CD4-positive, alpha-beta T cell treated with Interferon gamma for 1 hour (primary cell): ENCODE data around the gene RDH16.
"Not testable (repeated sequence)": the region's sequence is repeated elsewhere in the genome, so short reads cannot be mapped to it uniquely, and the experiment has no call there.

ENCODE experiments used
- DNase-seq: peaks from one replicate; pipeline ENCODE4 v3.0.0-alpha.2; 2020

Gene RDH16

GRCh38 chr12:56988207-56988739 lies 30.9 kb upstream of the RDH16 start:
- DNase-seq: no peak

GRCh38 chr12:56987551-56988053 lies 30.2 kb upstream of the RDH16 start:
- DNase-seq: peak; percentile 62

- no peak for DNase-seq
Measured at GRCh38 chr12:56987011-56987410, 29.6 kb upstream of the RDH16 start.

GRCh38 chr12:56985714-56986113 lies 28.3 kb upstream of the RDH16 start:
- DNase-seq: not testable (repeated sequence)

GRCh38 chr12:56983386-56983785 lies 26.0 kb upstream of the RDH16 start:
- DNase-seq: no peak

GRCh38 chr12:56982578-56983236 lies 25.3 kb upstream of the RDH16 start:
- not testable (repeated sequence) for DNase-seq

GRCh38 chr12:56980941-56981530 lies 23.6 kb upstream of the RDH16 start:
- DNase-seq: no peak

GRCh38 chr12:56980268-56980667 lies 22.9 kb upstream of the RDH16 start:
- no peak for DNase-seq

- DNase-seq: no peak
Measured at GRCh38 chr12:56979628-56980027, 22.2 kb upstream of the RDH16 start.

GRCh38 chr12:56978397-56979138 lies 21.2 kb upstream of the RDH16 start:
- DNase-seq: no peak

- DNase-seq: not testable (repeated sequence)
Measured at GRCh38 chr12:56977361-56977760, 20.0 kb upstream of the RDH16 start.

GRCh38 chr12:56974224-56974623 lies 16.8 kb upstream of the RDH16 start:
- DNase-seq: not testable (repeated sequence)

GRCh38 chr12:56968910-56969309 lies 11.5 kb upstream of the RDH16 start:
- not testable (repeated sequence) for DNase-seq

GRCh38 chr12:56965997-56966642 lies 8.7 kb upstream of the RDH16 start:
- DNase-seq: not testable (repeated sequence)

- not testable (repeated sequence) for DNase-seq
Measured at GRCh38 chr12:56965124-56965523, 7.7 kb upstream of the RDH16 start.

- not testable (repeated sequence) for DNase-seq
Measured at GRCh38 chr12:56963557-56963956, 6.1 kb upstream of the RDH16 start.

- not testable (repeated sequence) for DNase-seq
Measured at GRCh38 chr12:56962247-56962646, 4.8 kb upstream of the RDH16 start.

GRCh38 chr12:56958422-56958821 lies 1.0 kb upstream of the RDH16 start:
- no peak for DNase-seq

GRCh38 chr12:56955631-56956256 lies 1.7 kb downstream of the RDH16 start:
- no peak for DNase-seq

- no peak for DNase-seq
Measured at GRCh38 chr12:56954958-56955355, 2.5 kb downstream of the RDH16 start.

- no peak for DNase-seq
Measured at GRCh38 chr12:56954057-56954957, 3.1 kb downstream of the RDH16 start.
